ENCODE data around the gene CD48.

Gene CD48

DNA sequence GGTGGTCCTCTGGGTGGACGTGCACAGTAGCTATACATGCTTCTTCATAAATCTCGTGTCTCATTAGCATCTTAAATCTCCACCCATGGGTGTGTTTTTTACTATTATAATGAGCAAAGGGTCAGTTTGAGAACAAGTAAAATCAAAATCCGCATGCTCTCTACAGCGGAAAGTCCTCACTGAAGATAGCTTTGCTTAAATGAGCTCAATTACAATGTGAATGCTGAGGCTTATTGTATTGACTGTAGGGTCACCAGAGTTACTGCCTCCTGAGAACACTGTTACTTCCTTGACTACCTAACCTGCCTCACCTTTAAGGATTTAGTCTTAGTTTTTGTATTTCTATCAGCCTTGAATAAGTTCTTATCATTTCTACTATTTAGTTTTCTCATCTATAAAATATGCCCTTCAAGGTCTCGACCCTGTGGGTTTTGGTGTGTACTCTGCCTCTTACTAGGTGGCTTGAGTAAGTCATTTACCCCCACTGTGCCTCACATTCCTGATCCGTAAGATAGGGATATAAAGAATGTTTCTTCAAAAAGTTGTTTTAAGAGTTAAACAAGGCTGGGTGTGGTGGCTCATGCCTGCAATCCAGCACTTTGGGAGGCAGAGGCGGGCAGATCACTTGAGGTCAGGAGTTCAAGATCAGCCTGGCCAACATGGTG, 35.3 kb upstream of the CD48 start:
- Mint-ChIP-seq H3K9me3 (no peaks in the 10 kb centered on the region), H3K4me1 (ENCODE audit: low read depth) (peaks cover 95% of the 10 kb centered on the region), H3K27me3 (no peaks in the 10 kb centered on the region)

GRCh38 chr1:160745551-160745950, 33.9 kb upstream of the CD48 start:
- peaks cover 97% of the 10 kb centered on the region for H3K4me1 Mint-ChIP-seq (ENCODE audit: low read depth)
- no peak for DNase-seq
- no peak overlapping the region for H3K4me3 Mint-ChIP-seq
- peak overlapping the region; percentile 87 for H3K27ac Mint-ChIP-seq
- peaks cover 80% of the 10 kb centered on the region for H3K36me3 Mint-ChIP-seq (ENCODE audit: low read depth)
- no peaks in the 10 kb centered on the region for H3K27me3 Mint-ChIP-seq
- no peaks in the 10 kb centered on the region for H3K9me3 Mint-ChIP-seq

More for the DNA sequence above, 35.3 kb upstream of the CD48 start:
- Mint-ChIP-seq H3K27ac (peak overlapping the region; percentile 62), H3K4me3 (no peak overlapping the region), H3K36me3 (ENCODE audit: low read depth) (peaks cover 78% of the 10 kb centered on the region)
- no peak for DNase-seq

DNA sequence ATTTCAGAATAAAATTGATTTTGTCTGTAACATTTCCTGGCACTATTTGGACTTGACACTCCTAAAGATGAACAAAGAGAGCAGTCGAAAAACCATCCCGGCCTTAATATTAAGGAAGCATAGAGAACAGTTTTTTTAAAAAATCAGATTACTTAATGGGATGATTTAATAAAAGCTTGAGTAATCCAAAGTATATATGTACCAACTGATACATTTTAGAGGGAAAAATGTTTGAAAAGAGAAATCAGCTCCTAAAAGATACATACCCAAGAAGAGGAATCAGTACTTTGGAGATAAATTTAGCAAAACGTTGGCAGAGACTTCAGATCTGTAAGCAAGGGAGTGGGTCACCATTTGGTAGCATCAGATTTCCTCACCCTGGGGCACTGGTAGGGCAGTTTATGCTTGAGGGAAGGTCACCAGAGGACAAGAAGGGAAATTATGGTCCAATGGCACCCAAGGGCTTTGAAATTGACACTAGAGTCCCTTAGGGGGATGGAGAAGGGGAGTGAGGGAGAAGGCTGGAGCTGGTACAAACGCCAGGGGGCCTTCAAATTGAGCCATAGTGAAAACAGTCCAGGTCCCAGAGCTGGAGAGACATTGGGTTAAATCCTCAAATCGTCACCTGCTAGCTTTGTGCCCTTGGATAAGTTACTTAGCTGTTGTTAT, 33.4 kb upstream of the CD48 start:
- DNase-seq, result no peak
- Mint-ChIP-seq H3K4me1 (ENCODE audit: low read depth) (peaks cover 97% of the 10 kb centered on the region), H3K27ac (peak overlapping the region; percentile 87), H3K36me3 (ENCODE audit: low read depth) (peaks cover 79% of the 10 kb centered on the region), H3K4me3 (peak overlapping the region; percentile 48), H3K27me3 (no peaks in the 10 kb centered on the region), H3K9me3 (no peaks in the 10 kb centered on the region)

DNA sequence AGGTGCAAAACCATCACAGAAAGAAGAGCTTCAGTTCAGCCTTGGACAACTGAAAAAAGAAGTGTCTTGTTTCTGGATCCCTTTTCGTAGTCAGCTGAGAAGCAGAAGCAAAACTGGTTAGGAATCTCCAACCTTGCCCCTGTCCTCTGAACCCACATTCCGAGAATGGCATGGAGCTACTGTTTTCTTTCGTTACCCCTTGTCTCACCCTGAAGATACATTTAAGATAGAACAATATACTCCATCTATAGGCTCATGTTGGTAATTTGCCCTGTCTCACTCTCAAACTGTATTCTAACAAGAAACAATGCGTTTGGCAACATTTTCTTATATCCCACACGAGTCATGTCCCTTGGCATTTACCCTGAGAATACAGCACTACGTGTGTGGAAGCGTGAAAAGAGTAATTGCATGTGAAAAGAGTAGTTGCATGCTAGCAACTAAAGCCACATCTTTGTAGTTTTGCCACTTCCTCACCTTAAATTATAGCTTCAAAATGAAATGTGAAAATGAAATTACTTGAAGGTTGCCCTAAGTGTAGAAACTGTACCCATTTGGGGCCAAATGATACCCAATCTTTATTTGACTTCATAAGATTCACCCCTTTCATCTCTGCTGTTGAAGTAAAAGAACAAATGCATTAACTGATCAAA, 32.7 kb upstream of the CD48 start:
- Mint-ChIP-seq H3K27ac (peak overlapping the region; percentile 87), H3K36me3 (ENCODE audit: low read depth) (peaks cover 79% of the 10 kb centered on the region), H3K4me1 (ENCODE audit: low read depth) (peaks cover 96% of the 10 kb centered on the region), H3K27me3 (no peaks in the 10 kb centered on the region), H3K4me3 (peak overlapping the region; percentile 48), H3K9me3 (no peaks in the 10 kb centered on the region)
- DNase-seq, result no peak

- Mint-ChIP-seq H3K4me3 (peak overlapping the region; percentile 81), H3K9me3 (peaks cover under 1% of the 10 kb centered on the region), H3K27ac (peak overlapping the region; percentile 87), H3K4me1 (ENCODE audit: low read depth) (peaks cover 96% of the 10 kb centered on the region), H3K36me3 (ENCODE audit: low read depth) (peaks cover 71% of the 10 kb centered on the region), H3K27me3 (no peaks in the 10 kb centered on the region)
- DNase-seq, result no peak
These were observed 31.6 kb upstream of the CD48 start for GRCh38 chr1:160743266-160743665.

DNA sequence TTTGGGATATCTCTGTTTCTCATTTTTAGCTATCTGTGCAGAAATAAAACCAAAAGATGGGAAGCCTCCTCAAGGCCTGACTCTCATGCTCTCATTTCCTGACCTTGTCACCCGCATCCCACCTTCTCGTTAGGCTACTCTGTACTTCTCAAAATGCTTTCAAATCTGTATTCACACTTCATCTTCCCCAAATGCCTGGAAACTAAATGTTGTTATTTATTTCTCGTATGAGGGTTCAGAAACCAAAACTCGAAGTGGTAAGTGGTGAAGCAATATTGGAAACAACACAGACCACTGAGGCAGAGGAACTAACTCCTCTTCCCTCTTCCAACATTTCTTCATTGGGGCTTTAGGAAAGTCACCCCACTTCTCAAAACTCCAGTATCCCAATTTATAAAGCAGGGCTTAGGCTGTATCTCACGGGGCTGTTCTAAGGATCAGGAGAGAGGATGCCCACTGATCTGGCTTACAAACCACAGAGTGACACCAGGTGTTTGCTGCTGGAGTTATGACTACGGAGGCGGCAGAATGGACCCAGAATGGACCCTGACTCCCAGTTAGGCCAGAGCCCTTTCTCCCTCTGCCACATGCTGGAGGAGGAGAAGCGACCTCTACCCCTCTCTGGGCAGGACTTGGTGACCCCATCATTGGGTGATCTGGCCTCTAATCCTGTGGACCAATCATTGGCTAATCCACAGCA, 31.0 kb upstream of the CD48 start:
- Mint-ChIP-seq H3K27ac (peak overlapping the region; percentile 87), H3K27me3 (no peaks in the 10 kb centered on the region), H3K36me3 (ENCODE audit: low read depth) (peaks cover 68% of the 10 kb centered on the region), H3K9me3 (peaks cover 7% of the 10 kb centered on the region), H3K4me1 (ENCODE audit: low read depth) (peaks cover 96% of the 10 kb centered on the region), H3K4me3 (peak overlapping the region; percentile 81)
- no peak for DNase-seq

DNA sequence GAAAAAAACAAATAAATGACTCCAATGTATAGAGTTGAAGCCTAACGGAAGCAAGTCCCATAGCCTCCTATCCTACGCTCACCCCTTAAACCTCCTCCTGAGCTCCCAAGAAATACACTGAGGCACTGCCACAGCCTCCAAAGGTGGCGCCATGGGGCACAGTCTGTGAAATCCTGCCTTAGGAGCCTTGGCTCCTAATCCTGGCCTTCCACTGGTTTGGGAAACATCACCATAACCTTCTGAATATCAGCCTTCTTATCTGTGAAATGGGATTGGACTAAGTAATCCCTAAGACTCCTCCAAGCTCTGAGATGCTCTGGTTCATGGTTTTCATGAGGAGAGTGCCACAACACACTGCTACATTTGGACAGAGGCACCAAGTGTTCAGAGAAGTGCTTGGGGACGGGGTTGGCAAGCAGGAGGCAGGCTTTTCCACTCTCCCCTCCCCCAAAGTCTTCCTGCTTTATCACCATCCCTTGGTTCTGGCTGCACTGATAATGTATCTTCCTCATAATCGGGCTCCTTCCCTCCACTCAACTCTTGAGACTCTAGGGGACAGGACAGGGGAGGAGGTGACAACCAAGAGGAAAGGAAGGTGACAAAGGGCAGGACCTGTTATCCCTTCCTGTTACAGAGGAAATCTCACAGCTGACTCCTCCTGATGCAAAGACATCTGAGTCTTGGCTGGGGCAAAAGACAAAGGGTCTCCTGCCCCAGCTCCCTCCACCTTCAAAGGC, 30.2 kb upstream of the CD48 start:
- DNase-seq, result no peak
- peaks cover 92% of the 10 kb centered on the region for H3K4me1 Mint-ChIP-seq (ENCODE audit: low read depth)
- H3K27ac Mint-ChIP-seq, result peak overlapping the region; percentile 87
- H3K27me3 Mint-ChIP-seq, result no peaks in the 10 kb centered on the region
- peaks cover 68% of the 10 kb centered on the region for H3K36me3 Mint-ChIP-seq (ENCODE audit: low read depth)
- peak overlapping the region; percentile 81 for H3K4me3 Mint-ChIP-seq
- H3K9me3 Mint-ChIP-seq, result peaks cover 11% of the 10 kb centered on the region

DNA sequence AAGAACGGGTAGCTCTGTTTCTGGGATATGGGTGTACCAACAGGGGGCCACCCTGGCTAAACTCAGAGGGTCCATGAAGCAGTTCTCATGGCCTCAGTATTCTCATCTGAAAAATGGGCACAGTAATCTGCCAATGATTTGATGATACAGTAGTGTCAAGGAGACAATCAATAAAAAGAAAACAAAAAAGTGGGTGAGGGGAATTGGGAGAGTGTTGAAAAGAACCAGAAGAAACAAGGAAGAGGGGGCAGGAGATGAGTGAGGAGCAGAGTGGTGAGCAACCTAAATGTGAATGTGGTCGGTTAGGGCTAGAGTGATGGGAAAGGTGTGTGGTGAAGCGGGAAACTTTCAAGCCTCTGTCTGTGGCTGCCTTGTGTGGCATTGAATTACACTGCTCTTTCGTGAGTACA, 29.5 kb upstream of the CD48 start:
- H3K4me1 Mint-ChIP-seq (ENCODE audit: low read depth), result peaks cover 86% of the 10 kb centered on the region
- peaks cover 12% of the 10 kb centered on the region for H3K9me3 Mint-ChIP-seq
- peak overlapping the region; percentile 87 for H3K27ac Mint-ChIP-seq
- H3K27me3 Mint-ChIP-seq, result no peaks in the 10 kb centered on the region
- peaks cover 70% of the 10 kb centered on the region for H3K36me3 Mint-ChIP-seq (ENCODE audit: low read depth)
- DNase-seq, result no peak
- peak overlapping the region; percentile 81 for H3K4me3 Mint-ChIP-seq

DNA sequence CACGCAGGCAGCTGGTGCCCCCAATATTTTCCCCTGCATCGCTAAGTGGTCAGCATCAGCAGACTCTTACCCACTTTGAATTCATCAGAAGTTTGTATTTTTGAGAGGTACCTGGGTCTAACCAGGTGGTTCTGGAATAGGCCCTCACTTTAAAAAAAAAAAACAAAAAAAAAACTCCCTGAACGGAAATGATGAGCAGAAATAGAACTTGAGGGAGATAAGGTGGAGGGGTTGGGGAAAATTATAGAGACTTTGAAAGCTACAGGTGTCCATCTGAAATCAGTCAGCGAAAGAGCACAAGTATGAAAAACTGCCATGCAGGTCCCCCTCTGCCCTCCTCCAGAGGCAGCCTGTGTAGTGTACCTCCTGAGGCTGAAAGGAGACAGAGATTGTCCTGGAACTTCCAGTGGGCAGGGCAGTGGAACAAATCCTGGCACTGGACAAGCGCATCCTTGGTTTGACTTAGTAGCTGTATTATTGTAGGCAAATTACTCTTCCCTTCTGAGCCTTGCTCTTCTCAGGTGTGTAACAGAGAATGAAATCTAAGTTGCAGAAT, 28.6 kb upstream of the CD48 start:
- Mint-ChIP-seq H3K27me3 (no peaks in the 10 kb centered on the region), H3K4me1 (ENCODE audit: low read depth) (peaks cover 81% of the 10 kb centered on the region), H3K27ac (peak overlapping the region; percentile 87), H3K9me3 (peaks cover 16% of the 10 kb centered on the region), H3K4me3 (peak overlapping the region; percentile 81), H3K36me3 (ENCODE audit: low read depth) (peaks cover 67% of the 10 kb centered on the region)
- no peak for DNase-seq

GRCh38 chr1:160739098-160739511, 27.5 kb upstream of the CD48 start, which contains the start of gene SLAMF7:
TSS of gene SLAMF7 (plus strand) at chr1:160739247. CDS start at chr1:160739302, 55 bp downstream.
- Mint-ChIP-seq H3K27me3 (no peaks in the 10 kb centered on the region), H3K36me3 (ENCODE audit: low read depth) (peaks cover 70% of the 10 kb centered on the region), H3K4me3 (peak within 1 kb of the TSS; percentile 81), H3K9me3 (peaks cover 25% of the 10 kb centered on the region), H3K4me1 (ENCODE audit: low read depth) (peaks cover 81% of the 10 kb centered on the region), H3K27ac (peak within 1 kb of the TSS; percentile 87)
- DNase-seq, result no peak

GRCh38 chr1:160738271-160738670, 26.6 kb upstream of the CD48 start:
- peaks cover 29% of the 10 kb centered on the region for H3K9me3 Mint-ChIP-seq
- H3K27ac Mint-ChIP-seq, result peak overlapping the region; percentile 83
- H3K4me1 Mint-ChIP-seq (ENCODE audit: low read depth), result peaks cover 81% of the 10 kb centered on the region
- no peaks in the 10 kb centered on the region for H3K27me3 Mint-ChIP-seq
- peak overlapping the region; percentile 81 for H3K4me3 Mint-ChIP-seq
- peaks cover 70% of the 10 kb centered on the region for H3K36me3 Mint-ChIP-seq (ENCODE audit: low read depth)
- no peak for DNase-seq

- Mint-ChIP-seq H3K9me3 (peaks cover 36% of the 10 kb centered on the region), H3K4me1 (ENCODE audit: low read depth) (peaks cover 63% of the 10 kb centered on the region), H3K27ac (peak overlapping the region; percentile 80), H3K27me3 (no peaks in the 10 kb centered on the region), H3K4me3 (peak overlapping the region; percentile 28), H3K36me3 (ENCODE audit: low read depth) (peaks cover 34% of the 10 kb centered on the region)
- no peak for DNase-seq
These were observed 22.7 kb upstream of the CD48 start for GRCh38 chr1:160734301-160734700.

DNA sequence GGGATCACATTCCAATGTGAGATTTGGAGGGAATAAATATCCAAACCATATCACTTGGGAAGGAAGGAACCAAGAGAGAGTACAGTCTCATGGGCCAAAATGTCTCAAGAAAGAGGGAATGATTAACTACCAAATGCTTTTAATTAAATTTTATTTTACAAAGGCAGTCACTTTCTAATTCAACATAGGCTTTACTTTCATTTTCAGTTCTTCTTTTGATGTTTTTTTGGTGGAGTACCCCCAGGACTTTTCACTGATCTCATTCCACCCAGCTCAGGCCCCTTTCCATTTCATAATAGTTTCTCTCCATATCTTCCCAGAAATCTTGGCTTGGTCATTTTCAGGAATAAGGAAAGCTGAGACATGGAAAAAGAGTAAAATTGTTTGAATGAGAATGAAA, 22.3 kb upstream of the CD48 start:
- Mint-ChIP-seq H3K27me3 (no peaks in the 10 kb centered on the region), H3K9me3 (peaks cover 36% of the 10 kb centered on the region), H3K27ac (peak overlapping the region; percentile 80), H3K36me3 (ENCODE audit: low read depth) (peaks cover 32% of the 10 kb centered on the region), H3K4me1 (ENCODE audit: low read depth) (peaks cover 59% of the 10 kb centered on the region), H3K4me3 (peak overlapping the region; percentile 28)
- DNase-seq, result no peak
